GM18505 (cell line): ENCODE data around the gene KRT20.

Source experiments
- ATAC-seq: cut with Tn5 transposase; IDR thresholded peaks from one replicate; pipeline ENCODE4 v1.9.1; 2021; ENCODE audit not compliant: unreplicated experiment
- POLR2A ChIP-seq: IDR thresholded peaks from 4 replicates; pipeline ENCODE4 v1.6.1; 2011; ENCODE audit warnings: borderline replicate concordance; ENCODE audit not compliant: insufficient read depth, insufficient read length; ENCODE audit errors: extremely low read depth

KRT20 gene

GRCh38 chr17:40910441-40910841, 25.4 kb upstream of the KRT20 start:
- no peak for ATAC-seq
- TF ChIP-seq POLR2A = no peak

DNA sequence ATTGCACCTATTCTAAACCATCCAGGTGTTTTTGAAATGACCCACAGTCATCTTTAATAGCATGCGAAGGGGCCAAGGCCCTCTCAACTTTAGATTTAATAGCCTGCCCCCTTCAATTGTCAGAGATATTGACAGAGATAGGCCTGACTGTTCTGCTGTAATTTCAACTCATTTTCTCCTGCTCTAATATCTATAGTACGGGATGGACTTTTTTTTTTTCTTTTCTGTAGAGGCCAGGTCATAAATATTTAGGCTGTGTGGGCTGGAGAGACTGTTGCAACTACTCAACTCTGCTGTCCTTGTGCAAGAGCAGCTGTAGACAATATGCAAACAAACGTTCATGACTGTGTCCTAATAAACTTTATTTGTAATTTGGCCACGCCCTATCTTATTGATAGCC, 24.7 kb upstream of the KRT20 start:
- no peak for ATAC-seq
- TF ChIP-seq POLR2A = no peak

DNA sequence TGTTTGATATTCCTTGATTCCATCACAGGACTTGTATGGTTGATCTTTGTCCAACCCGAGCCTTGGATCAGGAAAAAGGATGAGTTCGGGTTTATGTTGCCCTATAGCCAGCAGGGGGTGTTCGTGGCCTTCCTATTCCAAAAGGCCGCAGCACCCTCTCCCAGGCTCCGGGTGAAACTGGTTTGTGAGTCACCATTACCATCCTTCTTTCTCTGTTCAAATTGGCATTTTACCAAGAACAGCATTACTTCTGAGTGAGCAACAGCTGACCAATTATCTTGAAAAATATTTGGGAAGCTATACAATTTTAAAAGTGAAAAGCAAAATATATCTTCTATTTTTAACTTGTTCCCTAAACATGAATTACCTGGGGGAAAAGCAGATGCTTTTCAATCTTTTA, 24.3 kb upstream of the KRT20 start:
- no peak for ATAC-seq

GRCh38 chr17:40906613-40907012, 21.6 kb upstream of the KRT20 start:
- TF ChIP-seq POLR2A = no peak
- ATAC-seq = no peak

More for the DNA sequence above, 24.3 kb upstream of the KRT20 start:
- TF ChIP-seq POLR2A = no peak

GRCh38 chr17:40905370-40905769, 20.3 kb upstream of the KRT20 start:
- no peak for ATAC-seq
- TF ChIP-seq POLR2A = no peak

DNA sequence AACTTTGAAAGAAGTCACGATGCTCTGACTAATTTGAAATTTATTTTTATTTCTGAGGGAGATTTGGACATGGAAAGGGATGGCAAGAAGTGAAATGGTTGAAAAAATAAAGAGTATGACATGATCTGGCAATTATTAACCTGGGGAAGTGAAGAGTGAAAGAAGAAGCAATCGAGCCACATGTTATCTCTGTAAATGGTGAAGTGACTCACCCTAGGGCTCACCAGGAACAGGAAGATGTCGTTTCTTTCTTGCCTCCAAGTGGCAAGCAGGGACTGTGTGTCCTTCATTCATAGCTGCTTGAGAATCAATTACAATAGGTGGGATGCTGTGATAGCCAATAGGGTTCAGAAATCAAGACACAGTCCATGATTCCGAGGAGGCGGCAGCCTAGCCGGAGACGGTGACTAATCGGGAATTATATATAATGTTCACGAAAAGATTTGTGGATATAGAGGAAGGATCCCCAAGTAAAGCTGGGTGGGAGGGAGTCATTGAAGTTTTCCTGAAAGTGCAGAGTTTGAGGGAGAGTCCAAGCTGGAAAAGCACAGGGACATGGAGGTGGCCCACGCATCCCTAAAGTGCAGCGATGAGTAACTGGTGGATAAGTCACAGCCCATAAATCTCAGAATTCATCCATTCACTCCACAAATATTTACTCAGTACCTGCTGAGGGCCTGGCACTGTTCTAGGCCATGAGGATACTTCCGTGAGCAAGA, 18.2 kb upstream of the KRT20 start:
- TF ChIP-seq POLR2A = no peak
- ATAC-seq = no peak

- no peak for ATAC-seq
- no peak for TF ChIP-seq POLR2A
These were observed 17.5 kb upstream of the KRT20 start for GRCh38 chr17:40902498-40902897.

- no peak for TF ChIP-seq POLR2A
- no peak for ATAC-seq
These were observed 17.0 kb upstream of the KRT20 start for GRCh38 chr17:40901981-40902474.

DNA sequence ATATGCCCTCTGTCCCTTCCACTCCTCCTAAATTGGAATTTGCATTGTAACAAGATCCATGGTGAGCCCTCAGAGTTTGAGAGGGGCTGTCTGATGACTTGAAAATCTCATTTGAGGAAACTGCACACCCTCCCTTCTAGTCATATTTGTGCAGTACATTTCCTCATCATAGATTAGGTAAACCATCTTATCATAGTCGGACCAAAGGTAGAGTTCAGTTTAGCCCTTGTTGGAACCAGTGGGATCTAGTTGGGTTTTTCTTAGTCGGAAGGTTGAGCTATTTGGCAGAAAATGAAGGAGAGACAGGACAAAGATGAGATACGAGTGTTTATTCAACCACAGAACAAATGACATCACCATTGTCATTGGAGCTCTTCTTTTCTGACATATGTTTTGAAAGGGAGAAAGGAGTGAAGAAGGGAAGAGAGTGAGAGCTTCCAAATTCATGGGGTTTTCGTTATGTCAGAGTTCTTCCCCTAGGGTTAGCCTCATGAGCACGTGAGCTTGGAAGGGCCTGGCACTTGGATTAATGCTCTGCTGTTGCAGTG, 15.8 kb upstream of the KRT20 start:
- ATAC-seq = no peak
- TF ChIP-seq POLR2A = no peak

GRCh38 chr17:40896916-40897455, 11.9 kb upstream of the KRT20 start:
- no peak for ATAC-seq
- TF ChIP-seq POLR2A = no peak

GRCh38 chr17:40895106-40895730, 10.2 kb upstream of the KRT20 start:
- TF ChIP-seq POLR2A = no peak
- no peak for ATAC-seq

DNA sequence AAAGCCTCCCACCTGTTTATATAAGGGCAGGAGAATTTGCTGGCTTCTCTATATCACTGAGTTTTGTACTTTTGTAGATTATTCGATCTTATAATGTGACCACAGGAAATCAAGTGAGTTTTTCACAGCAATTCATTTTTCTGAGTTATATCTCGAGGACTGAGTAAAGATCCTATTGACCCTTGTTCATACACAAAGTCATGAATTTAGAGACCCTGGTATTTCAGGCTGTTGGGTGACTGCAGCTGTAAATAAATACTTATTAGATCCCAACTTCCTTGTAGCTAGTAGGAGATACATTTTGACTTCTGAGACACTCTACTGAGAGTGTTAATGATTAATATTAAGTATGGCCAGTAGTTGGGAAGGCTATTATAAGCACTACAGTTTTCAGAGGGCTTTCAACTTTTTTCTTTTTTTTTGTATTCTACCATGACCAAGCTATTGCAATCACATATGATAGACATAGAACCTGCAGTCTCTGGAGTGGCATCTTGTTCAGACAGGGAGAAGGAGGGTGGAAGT, 3.2 kb upstream of the KRT20 start:
- no peak for ATAC-seq
- TF ChIP-seq POLR2A = no peak

DNA sequence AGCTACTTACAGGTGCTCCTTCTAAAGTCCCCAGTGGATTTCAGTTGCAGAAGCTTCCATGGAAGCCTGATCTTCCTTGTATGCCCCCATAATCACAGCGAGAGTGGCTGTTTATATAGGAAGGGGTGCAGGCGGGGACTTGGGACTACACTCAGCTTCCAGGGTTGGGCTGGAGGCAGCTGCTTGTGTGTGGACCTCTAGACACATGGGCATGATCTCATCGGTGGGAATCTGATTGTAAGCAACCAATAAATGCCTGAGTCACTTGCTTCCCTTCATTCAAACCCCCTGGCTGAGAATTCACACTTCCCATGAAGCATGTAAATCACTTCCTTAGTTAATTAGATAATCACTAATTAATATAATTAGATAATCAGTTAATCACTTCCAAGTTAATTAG, 1.0 kb upstream of the KRT20 start:
- ATAC-seq = no peak

More for the DNA sequence above, 1.0 kb upstream of the KRT20 start:
- TF ChIP-seq POLR2A = no peak
